ENCODE data around the gene EPHA4.

The EPHA4 gene

GRCh38 chr2:221571551-221572218, 419 bp downstream of the EPHA4 start:
- TF ChIP-seq FOXM1 (IDR thresholded peaks at IDR 0.05; ENCODE audit: borderline replicate concordance, low read depth) = no peak
- no peak for TF ChIP-seq CEBPB (IDR thresholded peaks at IDR 0.05)
- no peak for TF ChIP-seq EGR1 (IDR thresholded peaks at IDR 0.05)

DNA sequence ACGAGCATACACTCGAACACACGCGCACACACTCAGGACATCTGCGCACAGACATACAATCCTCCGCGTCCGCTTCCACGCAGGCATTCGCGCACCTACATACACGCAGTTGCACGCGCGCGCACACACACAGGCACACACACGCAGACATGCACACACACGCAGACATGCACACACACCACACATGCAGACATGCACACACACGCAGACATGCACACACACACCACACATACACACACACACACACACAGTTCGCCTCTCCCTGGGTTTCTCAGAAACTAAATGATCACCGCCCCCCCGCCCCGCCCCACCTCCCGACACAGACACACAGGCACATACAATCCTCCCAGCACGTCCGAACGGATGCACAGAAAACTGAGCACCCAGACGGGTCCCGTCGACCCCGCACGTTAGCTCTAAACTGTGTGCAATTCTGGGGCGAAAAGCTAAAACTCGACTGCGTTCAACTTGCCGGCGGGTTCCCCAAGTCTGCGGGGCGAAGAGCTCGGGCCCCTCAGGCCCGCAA, 1.0 kb downstream of the EPHA4 start:
- TF ChIP-seq NFIC (IDR thresholded peaks at IDR 0.05) = no peak
- no peak for TF ChIP-seq EP300 (IDR thresholded peaks at IDR 0.05; ENCODE audit: borderline replicate concordance)
- no peak for TF ChIP-seq FOXM1 (IDR thresholded peaks at IDR 0.05; ENCODE audit: borderline replicate concordance, low read depth)
- TF ChIP-seq YY1 (IDR thresholded peaks at IDR 0.05; ENCODE audit: low read depth) = no peak

- TF ChIP-seq ZBTB7A (IDR thresholded peaks at IDR 0.05; ENCODE audit: low read depth) (no peak), FOXM1 (IDR thresholded peaks at IDR 0.05; ENCODE audit: borderline replicate concordance, low read depth) (no peak), YY1 (IDR thresholded peaks at IDR 0.05; ENCODE audit: low read depth) (no peak), TCF12 (IDR thresholded peaks at IDR 0.05; ENCODE audit: low read depth) (no peak), TEAD4 (IDR thresholded peaks at IDR 0.05) (no peak), MAX (IDR thresholded peaks at IDR 0.05) (no peak), EGR1 (IDR thresholded peaks at IDR 0.05) (no peak), USF1 (IDR thresholded peaks at IDR 0.05) (no peak), CEBPB (IDR thresholded peaks at IDR 0.05) (no peak), NFIC (IDR thresholded peaks at IDR 0.05) (no peak)
- TF ChIP-seq, protein P1, sequence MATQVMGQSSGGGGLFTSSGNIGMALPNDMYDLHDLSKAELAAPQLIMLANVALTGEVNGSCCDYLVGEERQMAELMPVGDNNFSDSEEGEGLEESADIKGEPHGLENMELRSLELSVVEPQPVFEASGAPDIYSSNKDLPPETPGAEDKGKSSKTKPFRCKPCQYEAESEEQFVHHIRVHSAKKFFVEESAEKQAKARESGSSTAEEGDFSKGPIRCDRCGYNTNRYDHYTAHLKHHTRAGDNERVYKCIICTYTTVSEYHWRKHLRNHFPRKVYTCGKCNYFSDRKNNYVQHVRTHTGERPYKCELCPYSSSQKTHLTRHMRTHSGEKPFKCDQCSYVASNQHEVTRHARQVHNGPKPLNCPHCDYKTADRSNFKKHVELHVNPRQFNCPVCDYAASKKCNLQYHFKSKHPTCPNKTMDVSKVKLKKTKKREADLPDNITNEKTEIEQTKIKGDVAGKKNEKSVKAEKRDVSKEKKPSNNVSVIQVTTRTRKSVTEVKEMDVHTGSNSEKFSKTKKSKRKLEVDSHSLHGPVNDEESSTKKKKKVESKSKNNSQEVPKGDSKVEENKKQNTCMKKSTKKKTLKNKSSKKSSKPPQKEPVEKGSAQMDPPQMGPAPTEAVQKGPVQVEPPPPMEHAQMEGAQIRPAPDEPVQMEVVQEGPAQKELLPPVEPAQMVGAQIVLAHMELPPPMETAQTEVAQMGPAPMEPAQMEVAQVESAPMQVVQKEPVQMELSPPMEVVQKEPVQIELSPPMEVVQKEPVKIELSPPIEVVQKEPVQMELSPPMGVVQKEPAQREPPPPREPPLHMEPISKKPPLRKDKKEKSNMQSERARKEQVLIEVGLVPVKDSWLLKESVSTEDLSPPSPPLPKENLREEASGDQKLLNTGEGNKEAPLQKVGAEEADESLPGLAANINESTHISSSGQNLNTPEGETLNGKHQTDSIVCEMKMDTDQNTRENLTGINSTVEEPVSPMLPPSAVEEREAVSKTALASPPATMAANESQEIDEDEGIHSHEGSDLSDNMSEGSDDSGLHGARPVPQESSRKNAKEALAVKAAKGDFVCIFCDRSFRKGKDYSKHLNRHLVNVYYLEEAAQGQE (IDR thresholded peaks at IDR 0.05; ENCODE audit: low read depth) = no peak
Observed at GRCh38 chr2:221570321-221570935, 1.7 kb downstream of the EPHA4 start.

DNA sequence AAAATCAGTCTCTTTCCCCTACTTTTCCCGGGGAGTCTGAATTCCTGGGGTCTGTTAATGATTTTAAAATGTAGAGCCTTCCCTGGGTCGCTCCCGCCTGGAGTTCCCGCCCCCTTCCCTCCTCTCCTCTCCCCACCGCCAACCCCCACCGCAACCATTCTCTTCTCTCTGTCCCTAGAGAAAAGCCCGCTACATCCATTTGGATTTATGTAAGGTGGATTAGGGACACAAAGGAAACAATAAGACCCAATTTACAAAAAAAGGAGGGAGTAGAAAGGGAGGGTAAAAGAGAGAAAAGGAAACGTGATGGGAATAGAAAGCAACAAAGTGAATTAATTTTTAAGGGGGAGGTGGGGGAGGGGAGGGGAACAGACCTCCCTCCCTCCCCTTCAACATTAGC, 2.2 kb downstream of the EPHA4 start:
- TF ChIP-seq YY1 (IDR thresholded peaks at IDR 0.05; ENCODE audit: low read depth) = no peak
- TF ChIP-seq NFIC (IDR thresholded peaks at IDR 0.05) = no peak
- TF ChIP-seq TEAD4 (IDR thresholded peaks at IDR 0.05) = no peak
- no peak for TF ChIP-seq USF1 (IDR thresholded peaks at IDR 0.05)
- TF ChIP-seq MAX (IDR thresholded peaks at IDR 0.05) = no peak
- no peak for TF ChIP-seq RAD21 (IDR thresholded peaks at IDR 0.05; ENCODE audit: low read depth)
- TF ChIP-seq TAF1 (IDR thresholded peaks at IDR 0.05; ENCODE audit: low read depth) = no peak
- no peak for TF ChIP-seq ZBTB7A (IDR thresholded peaks at IDR 0.05; ENCODE audit: low read depth)
- TF ChIP-seq CEBPB (IDR thresholded peaks at IDR 0.05) = no peak
- TF ChIP-seq TCF12 (IDR thresholded peaks at IDR 0.05; ENCODE audit: low read depth) = no peak
- TF ChIP-seq CREB1 (IDR thresholded peaks at IDR 0.05; ENCODE audit: low read depth) = no peak
- TF ChIP-seq FOXM1 (IDR thresholded peaks at IDR 0.05; ENCODE audit: borderline replicate concordance, low read depth) = no peak
- no peak for TF ChIP-seq EP300 (IDR thresholded peaks at IDR 0.05; ENCODE audit: borderline replicate concordance)
- TF ChIP-seq, protein P1 (IDR thresholded peaks at IDR 0.05; ENCODE audit: low read depth) = no peak
- TF ChIP-seq EGR1 (IDR thresholded peaks at IDR 0.05) = no peak

GRCh38 chr2:221569425-221569845, 2.7 kb downstream of the EPHA4 start:
- no peak for TF ChIP-seq TEAD4 (IDR thresholded peaks at IDR 0.05)
- TF ChIP-seq TCF12 (IDR thresholded peaks at IDR 0.05; ENCODE audit: low read depth) = no peak
- no peak for TF ChIP-seq USF1 (IDR thresholded peaks at IDR 0.05)
- no peak for TF ChIP-seq TAF1 (IDR thresholded peaks at IDR 0.05; ENCODE audit: low read depth)
- no peak for TF ChIP-seq FOXM1 (IDR thresholded peaks at IDR 0.05; ENCODE audit: borderline replicate concordance, low read depth)
- no peak for TF ChIP-seq CREB1 (IDR thresholded peaks at IDR 0.05; ENCODE audit: low read depth)
- TF ChIP-seq YY1 (IDR thresholded peaks at IDR 0.05; ENCODE audit: low read depth) = no peak
- TF ChIP-seq, protein P1 (IDR thresholded peaks at IDR 0.05; ENCODE audit: low read depth) = no peak
- TF ChIP-seq RAD21 (IDR thresholded peaks at IDR 0.05; ENCODE audit: low read depth) = no peak
- TF ChIP-seq EP300 (IDR thresholded peaks at IDR 0.05; ENCODE audit: borderline replicate concordance) = no peak
- no peak for TF ChIP-seq ZBTB7A (IDR thresholded peaks at IDR 0.05; ENCODE audit: low read depth)
- no peak for TF ChIP-seq NFIC (IDR thresholded peaks at IDR 0.05)
- TF ChIP-seq MAX (IDR thresholded peaks at IDR 0.05) = no peak
- no peak for TF ChIP-seq EGR1 (IDR thresholded peaks at IDR 0.05)
- no peak for TF ChIP-seq CEBPB (IDR thresholded peaks at IDR 0.05)
